HL-60 (cell line): ENCODE data around the gene WNT7A.

Source experiments
- DNase-seq, 2 experiments: peaks; one replicate each; pipeline ENCODE4 v3.0.0-alpha.2; 2010 to 2020; ENCODE audit warnings: low read depth in 1 of 2, low spot score in 1 of 2
- H3K27ac ChIP-seq: fragments of 250-450 bp; sonication (Bioruptor Pico); replicated peaks from 2 replicates; pipeline ENCODE4 v1.5.1; 2020; ENCODE audit warnings: mild to moderate bottlenecking, moderate library complexity
- H3K27me3 ChIP-seq: fragments of 250-450 bp; sonication (Bioruptor Pico); 2 replicates; pipeline ENCODE4 v1.5.1; 2021; ENCODE audit warnings: mild to moderate bottlenecking, moderate library complexity; ENCODE audit not compliant: insufficient read depth, poor library complexity, severe bottlenecking
- H3K4me3 ChIP-seq: replicated peaks from 2 replicates; pipeline ENCODE4 v1.5.1; 2011; ENCODE audit warnings: mild to moderate bottlenecking, control low read depth, low read length; ENCODE audit not compliant: insufficient read depth
- CTCF ChIP-seq: IDR thresholded peaks from one replicate; pipeline ENCODE4 v1.5.1; 2011; ENCODE audit warnings: low read length, control low read depth, inconsistent platforms; ENCODE audit not compliant: insufficient read depth
- GABPA ChIP-seq: IDR thresholded peaks from 2 replicates; pipeline ENCODE4 v1.6.1; 2012; ENCODE audit warnings: low read depth
- POLR2AphosphoS5 ChIP-seq: IDR thresholded peaks from 2 replicates; pipeline ENCODE4 v1.6.1; 2012; ENCODE audit warnings: low read depth
- REST ChIP-seq: IDR thresholded peaks from 2 replicates; pipeline ENCODE4 v1.6.1; 2012; ENCODE audit warnings: low read depth; ENCODE audit not compliant: insufficient replicate concordance
- SPI1 ChIP-seq: IDR thresholded peaks from 2 replicates; pipeline ENCODE4 v1.6.1; 2012; ENCODE audit warnings: low read depth, mild to moderate bottlenecking, borderline replicate concordance

The WNT7A gene

GRCh38 chr3:13863382-13863952, 16.4 kb downstream of the WNT7A start:
- DNase-seq: no peak
- TF ChIP-seq REST: no peak
- TF ChIP-seq GABPA: no peak
- TF ChIP-seq CTCF: no peak
- no peak for TF ChIP-seq SPI1
- TF ChIP-seq POLR2AphosphoS5: no peak
- H3K4me3 ChIP-seq: no peak overlapping the region
- H3K27me3 ChIP-seq: peaks cover 4% of the 10 kb centered on the region
- H3K27ac ChIP-seq: no peak overlapping the region

- no peak for DNase-seq
- Histone ChIP-seq H3K4me3 (no peak overlapping the region), H3K27me3 (peaks cover 4% of the 10 kb centered on the region), H3K27ac (no peak overlapping the region)
- TF ChIP-seq SPI1: no peak
- no peak for TF ChIP-seq GABPA
- no peak for TF ChIP-seq POLR2AphosphoS5
- TF ChIP-seq REST: no peak
- TF ChIP-seq CTCF: no peak
Measured at GRCh38 chr3:13861461-13861860, 18.4 kb downstream of the WNT7A start.

DNA sequence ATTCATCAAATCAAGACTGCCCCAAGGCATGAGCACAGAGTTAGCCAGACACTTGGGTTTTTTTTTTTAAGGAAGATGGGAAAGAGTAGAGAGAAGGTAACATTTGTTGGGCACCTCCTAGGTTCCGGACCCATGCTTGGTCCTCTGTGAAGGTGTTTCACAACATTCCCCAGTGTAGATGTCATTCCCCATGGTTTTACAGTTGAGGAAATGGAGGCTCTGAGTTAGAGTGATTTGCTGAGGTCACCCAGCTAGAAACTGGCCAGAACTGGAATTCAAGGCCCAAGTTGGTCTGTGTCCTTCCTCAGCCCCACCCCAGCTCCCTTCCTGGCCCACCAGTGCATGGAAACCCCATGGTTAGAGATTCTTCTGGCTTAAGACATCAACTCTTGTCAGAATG, 19.9 kb downstream of the WNT7A start:
- DNase-seq: no peak
- Histone ChIP-seq H3K27ac (no peak overlapping the region), H3K4me3 (no peak overlapping the region), H3K27me3 (peaks cover 2% of the 10 kb centered on the region)
- TF ChIP-seq GABPA (no peak), SPI1 (no peak), POLR2AphosphoS5 (no peak), REST (no peak), CTCF (no peak)
